ENCODE measurements around the gene SETDB2.

DNA sequence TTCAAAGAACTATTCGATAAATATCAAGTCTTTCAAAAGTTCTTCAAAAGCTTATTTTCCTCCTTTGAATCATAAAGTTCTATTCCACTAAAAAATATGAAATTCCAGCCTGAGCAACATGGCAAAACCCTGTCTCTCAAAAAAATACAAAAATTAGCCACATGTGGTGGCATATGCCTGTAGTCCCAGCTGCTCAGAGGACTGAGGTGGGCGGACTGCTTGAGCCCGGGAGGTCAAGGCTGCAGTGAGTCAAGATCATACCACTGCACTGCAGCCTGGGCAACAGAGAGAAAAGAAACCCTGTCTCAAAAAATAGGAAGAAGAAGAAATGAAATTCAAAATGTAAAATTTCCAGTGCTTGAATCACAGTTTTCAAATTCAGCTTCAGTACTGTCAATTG is 24.8 kb upstream of the SETDB2 start:
- no peak for TF ChIP-seq RAD21 (IDR thresholded peaks at IDR 0.05; ENCODE audit: low read depth)
- TF ChIP-seq EP300 (IDR thresholded peaks at IDR 0.05; ENCODE audit: borderline replicate concordance): no peak

Measured in Ishikawa (cell line).